GM18505 (cell line): ENCODE results near the gene TMEM266.

Experiments used
- ATAC-seq: cut with Tn5 transposase; IDR thresholded peaks from one replicate; pipeline ENCODE4 v1.9.1; 2021; ENCODE audit not compliant: unreplicated experiment
- POLR2A ChIP-seq: IDR thresholded peaks from 4 replicates; pipeline ENCODE4 v1.6.1; 2011; ENCODE audit warnings: borderline replicate concordance; ENCODE audit not compliant: insufficient read depth, insufficient read length; ENCODE audit errors: extremely low read depth

The TMEM266 gene

DNA sequence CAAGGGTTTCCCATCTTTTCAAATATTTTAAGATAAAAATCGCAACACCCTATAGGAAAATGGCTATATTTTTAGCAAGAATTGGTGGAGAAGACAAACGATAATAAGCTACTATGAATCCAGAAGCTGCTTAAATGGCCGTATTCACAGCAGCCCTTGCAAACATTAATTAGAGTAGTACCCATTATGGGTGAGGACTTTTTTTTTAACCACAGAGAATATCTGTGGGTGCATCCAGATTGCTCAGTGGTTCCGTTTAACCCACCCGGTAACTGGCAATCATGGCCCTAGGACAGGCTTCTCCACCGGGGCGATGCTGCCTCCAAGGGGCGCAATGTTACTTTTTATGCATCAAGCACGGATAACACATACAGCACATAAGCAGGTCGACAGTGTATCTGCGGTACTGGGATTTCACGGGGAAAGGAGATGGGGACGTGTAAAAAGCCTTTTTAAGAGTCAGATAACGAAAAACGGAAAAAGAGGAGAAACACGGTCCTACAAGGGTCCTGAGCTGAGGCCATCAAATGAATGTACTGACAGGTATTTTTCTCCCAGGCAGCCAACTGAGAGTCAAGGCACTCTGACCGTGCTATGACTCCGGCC, 968 bp upstream of the TMEM266 start:
- no peak for ATAC-seq

DNA sequence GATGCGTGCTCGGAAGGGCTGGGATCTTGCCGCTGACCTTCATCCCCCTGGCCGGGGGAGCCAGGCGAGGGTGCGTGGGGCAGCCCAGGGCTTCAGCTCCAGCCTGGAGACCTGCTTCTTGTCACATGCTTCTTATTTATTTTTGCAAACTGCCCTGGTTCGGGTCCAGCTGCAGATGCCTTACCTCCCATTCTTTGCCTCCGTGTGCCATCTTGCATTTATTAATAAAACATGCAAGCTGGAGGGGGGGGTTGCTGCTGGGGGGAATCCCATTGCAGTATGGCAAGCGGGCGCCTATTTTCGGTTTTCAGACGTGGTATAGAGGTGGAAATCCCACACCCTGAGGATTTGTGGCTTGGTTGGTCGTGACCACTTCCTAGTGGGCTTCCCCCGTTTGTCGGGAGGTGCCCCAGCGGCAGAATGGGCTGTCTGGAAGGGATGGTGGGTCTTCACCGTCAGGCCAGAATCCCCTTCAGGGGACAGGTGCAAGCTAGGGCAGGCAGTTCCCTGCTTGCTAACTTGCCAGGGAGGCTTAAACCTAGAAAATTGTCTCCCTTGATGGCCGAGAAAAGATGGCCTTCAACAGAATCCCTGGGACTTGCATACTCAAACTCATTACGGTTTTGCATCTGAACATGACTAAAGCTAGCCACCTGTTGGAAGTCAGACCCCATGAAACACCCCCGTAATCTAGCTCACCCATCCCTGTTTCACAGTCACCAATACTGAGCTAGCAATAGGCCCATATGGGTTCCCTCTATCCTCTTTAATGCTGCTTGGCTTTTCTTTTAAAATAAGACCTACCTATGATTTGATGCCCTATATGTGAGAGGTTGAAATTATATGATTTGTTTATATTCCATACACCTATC, 569 bp downstream of the TMEM266 start:
- no peak for ATAC-seq
- no peak for TF ChIP-seq POLR2A

More for the DNA sequence above, 968 bp upstream of the TMEM266 start:
- TF ChIP-seq POLR2A, result no peak

- no peak for ATAC-seq
- TF ChIP-seq POLR2A, result no peak
Observed at GRCh38 chr15:76061700-76062099, 1.9 kb downstream of the TMEM266 start.

GRCh38 chr15:76062286-76062685, 2.5 kb downstream of the TMEM266 start:
- TF ChIP-seq POLR2A, result no peak
- ATAC-seq, result no peak

- no peak for ATAC-seq
- TF ChIP-seq POLR2A, result no peak
Observed at GRCh38 chr15:76064375-76064774, 4.6 kb downstream of the TMEM266 start.

DNA sequence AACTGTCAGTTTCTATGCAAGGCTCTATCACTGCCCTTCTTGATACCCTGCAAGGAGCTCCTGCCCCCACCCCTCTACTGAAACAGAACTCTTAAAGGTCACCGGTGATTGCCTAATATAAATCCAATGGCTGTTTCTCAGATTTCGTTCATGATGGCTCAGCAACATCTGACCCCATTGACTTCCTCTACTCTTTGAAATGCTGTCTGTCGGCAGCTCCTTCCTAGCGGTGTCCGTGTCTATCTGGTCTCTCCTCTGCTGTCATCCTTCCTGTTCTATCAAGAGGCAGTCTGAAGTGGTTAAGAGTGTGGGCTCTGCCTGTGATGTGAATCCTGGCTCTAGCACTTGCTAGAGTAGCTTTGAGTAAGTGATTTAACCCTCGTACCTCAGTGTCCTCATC, 5.5 kb downstream of the TMEM266 start:
- no peak for TF ChIP-seq POLR2A
- no peak for ATAC-seq

DNA sequence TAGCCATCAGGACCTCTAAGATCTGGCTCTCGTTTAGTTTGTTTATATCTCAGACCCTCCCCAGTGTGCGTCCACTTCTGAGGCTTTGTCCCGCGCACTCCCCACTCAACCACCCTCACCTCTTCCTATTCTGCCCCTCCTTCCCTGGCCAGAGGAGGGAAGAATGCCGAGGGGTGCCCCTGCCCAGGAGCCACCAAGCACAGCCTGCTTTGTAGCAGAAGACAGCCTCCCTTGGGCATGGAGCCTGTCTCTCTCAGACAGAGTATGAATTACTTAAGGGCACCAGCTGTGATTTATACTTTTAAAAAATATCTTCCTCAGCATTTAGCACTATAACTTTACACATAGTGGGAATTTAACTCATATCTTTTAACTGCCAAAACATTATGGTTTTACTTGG, 6.0 kb downstream of the TMEM266 start:
- no peak for ATAC-seq
- TF ChIP-seq POLR2A, result no peak

DNA sequence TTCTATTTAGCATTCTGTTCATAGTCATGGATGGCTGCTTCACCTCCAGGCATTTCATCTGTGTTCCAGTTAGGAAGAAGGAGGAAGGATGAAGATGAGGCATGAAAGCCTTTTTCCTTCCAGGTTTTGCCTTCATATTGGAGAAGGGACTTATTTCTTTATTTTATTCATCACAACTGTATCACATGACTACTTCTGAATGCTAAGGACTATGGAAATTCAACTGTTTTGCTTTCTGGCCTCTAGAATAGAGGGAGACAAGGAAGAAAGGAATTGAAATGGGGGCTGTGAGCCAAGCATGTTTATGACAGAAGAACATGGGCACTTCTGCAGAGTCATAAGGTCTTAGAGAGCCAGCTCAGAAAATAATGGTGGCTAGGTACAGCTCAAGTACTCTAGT, 10.4 kb downstream of the TMEM266 start:
- ATAC-seq, result no peak
- no peak for TF ChIP-seq POLR2A

GRCh38 chr15:76070921-76071635, 11.3 kb downstream of the TMEM266 start:
- no peak for TF ChIP-seq POLR2A

GRCh38 chr15:76071806-76072205, 12.0 kb downstream of the TMEM266 start:
- no peak for TF ChIP-seq POLR2A
- ATAC-seq, result no peak

More at GRCh38 chr15:76070921-76071635, 11.3 kb downstream of the TMEM266 start:
- ATAC-seq, result no peak

- ATAC-seq, result no peak
- TF ChIP-seq POLR2A, result no peak
Observed at GRCh38 chr15:76073554-76073953, 13.8 kb downstream of the TMEM266 start.

GRCh38 chr15:76075046-76075445, 15.3 kb downstream of the TMEM266 start:
- no peak for TF ChIP-seq POLR2A
- ATAC-seq, result no peak

DNA sequence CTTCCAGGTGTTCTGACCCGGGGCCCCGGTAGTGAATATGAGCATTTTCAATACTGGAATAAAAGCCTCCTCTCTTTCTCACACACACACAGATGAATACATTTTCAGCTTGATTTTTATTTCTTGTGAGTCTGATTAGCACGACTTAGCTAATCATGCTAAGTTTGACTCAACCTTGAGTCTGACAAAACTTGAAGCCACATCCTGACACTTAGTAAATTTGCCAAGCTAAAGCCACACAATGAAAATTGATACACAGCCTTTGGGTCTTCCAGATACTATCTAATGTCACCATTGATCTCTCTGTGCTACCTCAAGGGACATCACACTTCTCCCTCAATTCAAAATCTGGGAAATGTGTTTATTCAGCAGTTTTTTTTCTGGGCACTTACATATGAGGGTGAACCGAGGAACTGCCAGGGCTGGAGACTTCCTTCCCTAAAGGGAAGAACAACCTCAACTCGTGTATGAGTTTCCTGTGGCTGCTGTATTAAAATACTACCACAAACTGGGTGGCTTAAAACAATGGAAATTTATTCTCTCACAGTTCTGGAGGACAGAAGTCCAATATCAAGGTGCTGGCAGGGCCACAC, 18.6 kb downstream of the TMEM266 start:
- ATAC-seq, result no peak
- TF ChIP-seq POLR2A, result no peak
